Lower leg skin (tissue), 4 donors: ENCODE data around the gene KIF1A. TPM values are rescaled to one million over a fixed set of nuclear protein-coding genes. Genes with fewer than 3 reads are reported as not detected.

Experiments
- DNase-seq, 2 donors: peaks; one replicate each; pipeline ENCODE4 v3.0.0-alpha.2; 2019; ENCODE audit warnings: low spot score in 2 of 2
- H3K4me3 ChIP-seq: fragments of 200-600 bp; sonication (generic); 2 replicates; pipeline ENCODE4 v1.5.1; 2017; ENCODE audit warnings: mild to moderate bottlenecking, low read depth; ENCODE audit not compliant: poor library complexity, severe bottlenecking
- POLR2A ChIP-seq, 2 donors: fragments of 450-650 bp; IDR thresholded peaks; one replicate each; pipeline ENCODE4 v1.6.1; 2016 to 2017; ENCODE audit warnings: antibody characterized with exemption in 2 of 2, mild to moderate bottlenecking in 1 of 2, moderate library complexity in 1 of 2
- WGBS, 2 donors: methylation state at CpG; one replicate each; pipeline ENCODE4 v1.1.5; 2018; 5-methylcytosine and 5-hydroxymethylcytosine counted together
- intact Hi-C: fragments of 100-400 bp; cut with DNase I; formaldehyde crosslinking; loops from one replicate; pipeline ENCODE4 v1.15.0; 2023; ENCODE audit warnings: low total_unique reads
- total RNA-seq, 4 donors: library from RNA; depleted of rRNA; stranded (reverse); fragments of >200 nt; gene quantifications; one replicate each; pipeline ENCODE4 v1.1.0, GENCODE V29; 2016
- TF ChIP-seq, protein P1 (sequence below), 3 donors: fragments of 450-650 bp; IDR thresholded peaks; one replicate each; pipeline ENCODE4 v1.5.1; 2016; ENCODE audit warnings: antibody characterized with exemption in 3 of 3, mild to moderate bottlenecking in 3 of 3, moderate library complexity in 2 of 3

KIF1A gene
- total RNA-seq, 4 donors from 2014 or later, result 0.76 to 4.3 (median 3.0) TPM

DNA sequence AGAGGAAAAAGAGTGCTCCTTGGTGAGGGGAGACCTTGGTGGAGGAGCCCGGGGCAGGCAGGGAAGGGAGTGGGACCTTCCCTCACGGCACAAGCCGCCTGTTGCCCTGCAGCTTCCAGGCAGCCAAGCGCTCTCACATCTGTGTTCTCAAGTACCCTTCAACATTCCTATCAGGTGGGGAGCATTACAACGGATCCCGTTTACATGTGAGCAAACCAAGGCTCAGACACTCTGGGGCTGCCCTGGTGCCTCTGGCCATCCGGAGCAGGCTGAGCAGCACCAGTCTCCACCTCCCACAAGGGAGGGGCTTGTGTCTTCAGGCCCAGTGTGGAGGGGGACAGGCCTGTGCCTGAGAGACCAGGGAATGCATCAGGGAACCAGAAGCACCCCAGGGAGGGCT, 70.5 kb downstream of the KIF1A start:
- intact Hi-C loops, result no loop called here
- H3K4me3 ChIP-seq, result no peak overlapping the region
- 50 to 67% methylated on average over 6 to 7 of the region's 7 CpGs for WGBS, 2 donors
- no peak for DNase-seq
- TF ChIP-seq, protein P1, sequence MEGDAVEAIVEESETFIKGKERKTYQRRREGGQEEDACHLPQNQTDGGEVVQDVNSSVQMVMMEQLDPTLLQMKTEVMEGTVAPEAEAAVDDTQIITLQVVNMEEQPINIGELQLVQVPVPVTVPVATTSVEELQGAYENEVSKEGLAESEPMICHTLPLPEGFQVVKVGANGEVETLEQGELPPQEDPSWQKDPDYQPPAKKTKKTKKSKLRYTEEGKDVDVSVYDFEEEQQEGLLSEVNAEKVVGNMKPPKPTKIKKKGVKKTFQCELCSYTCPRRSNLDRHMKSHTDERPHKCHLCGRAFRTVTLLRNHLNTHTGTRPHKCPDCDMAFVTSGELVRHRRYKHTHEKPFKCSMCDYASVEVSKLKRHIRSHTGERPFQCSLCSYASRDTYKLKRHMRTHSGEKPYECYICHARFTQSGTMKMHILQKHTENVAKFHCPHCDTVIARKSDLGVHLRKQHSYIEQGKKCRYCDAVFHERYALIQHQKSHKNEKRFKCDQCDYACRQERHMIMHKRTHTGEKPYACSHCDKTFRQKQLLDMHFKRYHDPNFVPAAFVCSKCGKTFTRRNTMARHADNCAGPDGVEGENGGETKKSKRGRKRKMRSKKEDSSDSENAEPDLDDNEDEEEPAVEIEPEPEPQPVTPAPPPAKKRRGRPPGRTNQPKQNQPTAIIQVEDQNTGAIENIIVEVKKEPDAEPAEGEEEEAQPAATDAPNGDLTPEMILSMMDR (IDR thresholded peaks at IDR 0.05), result no peak
- no peak for TF ChIP-seq POLR2A (IDR thresholded peaks at IDR 0.05)

DNA sequence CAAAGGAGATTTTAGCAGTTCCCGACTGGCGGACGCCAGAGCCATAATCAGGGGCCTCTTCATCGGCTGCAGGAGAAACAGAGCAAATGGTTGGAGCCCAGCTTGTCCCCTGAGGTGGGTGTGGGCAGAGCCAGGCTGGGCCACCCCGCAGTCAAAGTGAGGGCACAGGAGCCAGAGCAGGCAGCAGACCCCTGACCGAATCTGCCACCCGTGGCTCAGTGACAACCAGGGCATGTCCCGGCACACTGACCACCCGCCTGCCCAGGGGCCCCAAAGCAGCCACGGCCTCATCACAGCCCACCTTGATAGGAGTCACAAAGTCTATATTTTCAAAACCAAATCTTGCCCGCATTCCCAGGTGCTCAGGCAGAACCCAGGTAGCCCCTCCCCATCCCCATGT, 72.8 kb downstream of the KIF1A start:
- no peak overlapping the region for H3K4me3 ChIP-seq
- 89 to 92% methylated on average over 9 to 11 of the region's 11 CpGs for WGBS, 2 donors
- TF ChIP-seq, protein P1 (IDR thresholded peaks at IDR 0.05), result no peak
- TF ChIP-seq POLR2A (IDR thresholded peaks at IDR 0.05), result no peak
- intact Hi-C loops, result no loop called here
- no peak for DNase-seq

DNA sequence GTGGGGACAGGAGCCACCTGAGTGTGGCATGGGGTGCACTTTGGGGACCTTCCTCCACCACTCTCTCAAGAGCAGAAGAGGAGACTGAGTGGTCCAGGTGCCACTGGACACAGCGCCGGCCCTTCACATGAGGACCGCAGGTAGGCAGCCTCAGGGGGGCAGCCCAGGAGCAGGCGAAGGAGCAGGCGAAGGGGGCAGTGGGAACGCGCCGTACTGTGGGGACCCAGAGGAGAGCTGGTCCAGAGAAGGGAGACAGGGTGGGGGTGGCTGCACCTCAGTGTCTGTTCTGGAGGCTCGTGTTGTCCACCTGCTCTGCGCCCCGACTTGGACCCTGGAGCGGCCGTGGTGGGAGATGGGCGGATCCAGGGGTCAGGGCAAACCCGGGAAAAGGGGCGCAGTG, 73.3 kb downstream of the KIF1A start:
- 89 to 93% methylated on average over 16 of the region's 16 CpGs for WGBS, 2 donors
- intact Hi-C loops, result no loop called here
- TF ChIP-seq, protein P1 (IDR thresholded peaks at IDR 0.05), result no peak
- no peak for TF ChIP-seq POLR2A (IDR thresholded peaks at IDR 0.05)
- no peak overlapping the region for H3K4me3 ChIP-seq
- DNase-seq, result no peak

DNA sequence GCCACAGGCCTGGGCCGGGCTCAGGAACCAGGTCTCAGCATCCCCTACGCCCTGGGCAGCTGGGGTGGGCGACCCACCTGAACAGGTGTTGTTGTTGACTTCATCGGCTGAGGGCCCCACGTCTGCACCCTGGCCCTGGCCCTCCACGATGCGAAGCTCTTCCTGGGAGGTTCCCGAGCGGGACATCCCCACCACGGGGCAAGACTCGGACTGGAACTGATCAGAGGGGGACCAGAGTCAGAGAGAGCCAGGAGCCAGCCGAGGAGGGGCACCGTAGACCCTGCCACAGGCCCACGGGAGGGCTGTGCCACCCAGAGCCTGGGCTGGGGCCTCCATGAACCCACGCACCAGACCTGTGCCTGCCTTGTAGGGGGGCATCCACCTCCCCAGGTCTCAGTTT, 74.1 kb downstream of the KIF1A start:
- no peak for TF ChIP-seq POLR2A (IDR thresholded peaks at IDR 0.05)
- TF ChIP-seq, protein P1 (IDR thresholded peaks at IDR 0.05), result no peak
- no peak overlapping the region for H3K4me3 ChIP-seq
- intact Hi-C loops, result no loop called here
- DNase-seq, result no peak
- 89 to 94% methylated on average over 7 to 15 of the region's 15 CpGs for WGBS, 2 donors

DNA sequence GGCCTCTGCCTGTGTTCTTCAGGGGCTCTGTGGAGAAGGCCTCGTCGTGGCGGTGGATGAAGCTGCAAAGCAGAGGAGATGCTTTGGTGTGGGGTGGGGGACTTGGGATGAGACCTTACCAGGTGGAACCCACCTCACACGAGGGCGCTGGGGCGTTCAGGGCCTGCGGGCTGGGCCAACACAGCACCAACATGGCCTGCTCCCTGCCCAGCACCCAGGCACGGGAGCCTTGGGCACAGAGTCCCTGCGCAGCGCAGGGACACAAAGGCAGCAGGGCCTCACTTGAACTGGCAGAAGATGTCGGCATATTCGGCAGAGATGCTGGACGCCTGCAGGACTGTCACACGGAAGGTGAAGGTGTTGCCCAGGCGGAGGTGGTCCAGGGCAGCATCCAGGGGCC, 74.6 kb downstream of the KIF1A start:
- no peak overlapping the region for H3K4me3 ChIP-seq
- WGBS, 2 donors, result 87 to 93% methylated on average over 14 to 15 of the region's 15 CpGs
- intact Hi-C loops, result no loop called here
- TF ChIP-seq, protein P1 (IDR thresholded peaks at IDR 0.05), result no peak
- TF ChIP-seq POLR2A (IDR thresholded peaks at IDR 0.05), result no peak
- no peak for DNase-seq

DNA sequence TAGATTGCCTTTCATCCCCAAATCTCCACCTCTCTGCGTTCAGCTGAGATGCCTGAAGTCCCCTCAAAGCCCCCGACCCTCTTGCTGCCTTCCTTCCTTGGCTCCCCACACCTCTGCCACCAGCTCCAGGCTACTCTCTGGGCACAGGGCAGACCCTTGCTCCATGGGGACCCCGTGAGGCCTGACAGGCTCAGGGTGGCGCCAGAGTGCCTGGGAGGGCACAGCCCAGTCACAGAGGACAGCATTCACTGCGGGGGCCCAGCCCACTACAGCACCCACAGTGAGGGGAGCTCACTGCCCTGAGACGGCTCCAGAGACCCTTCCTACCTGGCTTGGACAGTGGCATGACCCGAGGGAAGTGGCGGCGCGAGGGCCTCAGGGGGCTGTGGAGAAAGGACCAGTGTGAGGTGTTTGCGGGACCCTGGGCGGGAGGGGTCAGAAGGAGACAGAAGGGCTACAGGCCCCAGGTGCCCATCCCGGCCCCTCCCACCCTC, 77.4 kb downstream of the KIF1A start:
- no peak for DNase-seq
- TF ChIP-seq POLR2A (IDR thresholded peaks at IDR 0.05), result no peak
- TF ChIP-seq, protein P1 (IDR thresholded peaks at IDR 0.05), result no peak
- intact Hi-C loops, result no loop called here
- 79 to 85% methylated on average over 10 to 13 of the region's 13 CpGs for WGBS, 2 donors
- no peak overlapping the region for H3K4me3 ChIP-seq
